Ecto neural progenitor cell (in vitro differentiated cells): ENCODE measurements around the gene ZC3H8.
"Not testable (repeated sequence)": the region's sequence is repeated elsewhere in the genome, so short reads cannot be mapped to it uniquely, and the experiment has no call there.

Experiments used
- DNase-seq: peaks from one replicate; pipeline ENCODE4 v3.0.0-alpha.2; 2018; ENCODE audit warnings: low spot score

ZC3H8 gene

DNA sequence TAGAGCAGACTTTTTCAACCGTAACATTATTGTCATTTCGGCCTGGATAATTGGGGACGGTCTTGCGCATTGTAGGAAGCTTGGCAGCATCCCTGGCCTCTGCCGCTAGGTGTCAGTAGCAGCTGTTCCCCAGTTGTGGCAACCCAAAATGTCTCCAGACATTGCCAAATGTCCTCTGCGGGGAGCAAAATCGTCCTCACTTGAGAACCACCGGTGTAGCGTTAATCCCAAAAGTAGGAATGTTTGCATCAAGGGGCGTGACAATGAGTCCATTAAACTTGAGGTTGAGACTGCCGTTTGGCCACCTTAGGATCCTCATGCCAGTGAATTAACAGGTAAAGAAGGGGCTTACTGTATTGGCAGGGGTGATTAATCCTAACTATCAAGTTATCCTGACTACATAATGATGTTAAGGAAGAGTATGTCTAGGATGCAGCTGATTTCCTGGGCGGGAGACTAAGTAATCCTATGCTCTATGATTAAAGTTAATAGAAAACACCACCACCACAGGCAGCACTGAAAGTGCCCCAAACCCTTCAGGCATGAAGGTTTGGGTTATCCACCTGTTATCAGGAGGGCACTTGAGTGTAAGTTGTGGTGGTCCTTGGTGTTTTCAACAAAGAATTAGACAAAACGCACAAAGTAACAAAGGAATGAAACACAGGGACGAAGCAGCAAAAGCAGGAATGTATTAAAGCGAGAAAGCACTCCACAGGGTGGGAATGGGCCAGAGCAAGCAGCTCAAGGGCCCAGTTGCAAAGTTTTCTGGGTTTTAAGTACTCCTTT lies 4.9 kb upstream of the ZC3H8 start:
- peak; percentile 82 for DNase-seq

- no peak for DNase-seq
Observed at GRCh38 chr2:112257575-112257974, 2.7 kb upstream of the ZC3H8 start.

DNA sequence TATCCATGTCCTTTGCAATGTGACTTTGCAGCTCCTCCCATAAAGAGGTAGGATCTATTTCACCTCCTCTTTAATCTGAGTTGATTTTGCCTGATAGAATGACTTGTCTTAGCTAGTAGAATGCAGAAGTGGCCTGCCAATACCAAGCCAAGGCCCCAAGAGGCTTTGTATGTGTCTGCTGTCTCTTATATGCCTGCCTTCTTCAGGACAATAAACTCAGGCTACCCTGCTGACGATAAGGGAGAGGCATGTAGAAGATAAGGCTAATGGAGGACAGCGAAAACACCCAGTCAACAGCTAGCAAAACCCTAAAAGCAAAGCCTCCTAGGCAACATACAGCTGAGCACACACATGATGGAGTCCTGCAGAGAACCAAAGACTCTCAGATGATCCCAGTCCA lies 1.8 kb upstream of the ZC3H8 start:
- DNase-seq: no peak

DNA sequence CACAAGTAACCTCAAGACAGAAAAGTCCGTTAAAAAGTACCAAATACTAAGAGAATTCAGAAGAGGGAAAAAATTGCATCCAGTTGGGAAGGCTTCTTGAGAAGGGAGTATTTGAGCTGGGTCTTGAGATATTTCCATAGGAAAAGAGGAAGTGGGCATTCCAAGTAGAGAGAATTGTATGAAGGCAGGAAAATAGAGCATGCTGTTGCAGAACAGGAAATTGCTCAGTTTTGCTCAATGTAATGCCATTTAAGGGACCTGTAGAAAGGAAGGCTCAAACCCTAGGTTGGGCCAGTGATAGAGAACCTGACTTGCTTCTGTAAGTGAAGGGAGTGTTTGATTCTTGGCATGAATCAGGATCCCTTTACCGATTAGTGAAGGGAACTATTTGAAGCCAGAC lies 1.0 kb upstream of the ZC3H8 start:
- DNase-seq: no peak

- DNase-seq: no peak
Observed at GRCh38 chr2:112253261-112253815, 1.5 kb downstream of the ZC3H8 start.

DNA sequence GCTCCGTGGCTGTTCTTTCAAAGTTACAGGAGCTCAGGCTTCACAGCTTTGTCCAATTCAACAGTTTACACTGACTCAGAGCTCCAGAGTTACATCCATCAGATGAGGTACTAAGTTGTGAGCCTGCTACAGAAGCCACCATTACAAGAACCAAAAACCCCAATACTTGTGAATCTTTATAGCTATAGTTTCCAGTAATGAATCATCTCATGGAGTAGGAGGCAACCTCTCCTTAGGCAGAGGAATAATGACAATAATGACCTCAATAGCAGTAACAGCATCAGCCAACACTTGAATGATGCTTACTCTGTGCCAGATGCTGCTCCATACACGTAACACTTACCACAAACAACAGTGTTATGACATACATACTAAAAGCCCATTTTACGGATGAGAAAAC lies 3.6 kb downstream of the ZC3H8 start:
- no peak for DNase-seq

- no peak for DNase-seq
Observed at GRCh38 chr2:112244854-112245253, 10.0 kb downstream of the ZC3H8 start.

DNA sequence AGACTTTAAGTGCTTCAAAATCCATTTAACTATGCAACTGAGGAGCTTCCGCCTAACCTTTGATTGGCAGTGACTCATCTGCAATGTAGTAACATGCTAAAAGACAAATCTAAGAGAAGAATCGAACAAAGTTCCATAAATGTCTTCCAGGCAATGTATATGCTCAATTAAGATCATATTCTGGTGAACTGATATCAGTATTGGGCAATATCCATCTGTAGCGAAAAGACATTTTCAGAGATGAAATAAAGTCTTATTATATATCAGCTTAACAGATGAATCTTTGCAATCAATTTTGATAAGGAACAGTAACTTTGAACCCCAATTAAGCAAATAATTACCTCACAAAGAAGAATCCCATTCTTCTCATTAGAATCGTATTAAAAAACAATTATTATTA lies 11.6 kb downstream of the ZC3H8 start:
- no peak for DNase-seq

GRCh38 chr2:112242384-112242783 lies 12.5 kb downstream of the ZC3H8 start:
- DNase-seq: no peak

- DNase-seq: no peak
Observed at GRCh38 chr2:112239862-112240261, 15.0 kb downstream of the ZC3H8 start.

DNA sequence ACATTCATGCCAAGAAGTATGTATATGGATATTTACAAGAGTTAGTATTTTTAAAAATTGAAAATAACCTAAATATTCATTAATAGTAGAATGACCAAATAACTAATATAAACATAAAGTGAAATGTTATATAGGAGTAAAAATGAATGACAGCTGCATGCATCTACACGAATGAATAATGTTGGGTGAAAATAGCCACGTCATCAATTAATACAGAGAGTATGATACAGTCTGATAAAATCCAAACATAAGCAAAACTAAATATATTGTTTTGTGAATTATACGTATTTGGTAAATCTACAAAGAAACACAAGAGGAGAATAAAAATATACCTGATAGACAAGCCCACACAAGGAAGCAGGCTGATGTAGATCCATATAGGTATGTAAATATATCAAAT lies 24.5 kb downstream of the ZC3H8 start:
- no peak for DNase-seq

DNA sequence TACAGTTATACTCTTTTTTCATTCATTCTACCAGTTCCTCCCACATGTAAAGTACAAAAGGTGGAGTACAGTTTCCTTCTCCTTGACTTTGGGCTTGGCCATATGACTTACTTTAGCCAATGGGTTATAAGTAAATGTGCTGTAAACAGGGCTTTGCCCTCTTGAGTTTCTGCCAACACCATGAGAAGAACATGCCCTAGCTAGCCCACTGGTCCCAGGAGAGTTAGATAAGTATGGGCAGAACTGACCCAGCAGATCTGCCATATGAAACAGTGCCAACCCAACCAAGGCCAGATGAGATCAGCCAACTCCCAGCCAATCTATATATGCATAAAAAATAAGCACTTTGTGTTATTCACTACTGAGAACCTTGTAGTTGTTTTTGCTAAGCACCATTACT lies 25.5 kb downstream of the ZC3H8 start:
- DNase-seq: no peak

DNA sequence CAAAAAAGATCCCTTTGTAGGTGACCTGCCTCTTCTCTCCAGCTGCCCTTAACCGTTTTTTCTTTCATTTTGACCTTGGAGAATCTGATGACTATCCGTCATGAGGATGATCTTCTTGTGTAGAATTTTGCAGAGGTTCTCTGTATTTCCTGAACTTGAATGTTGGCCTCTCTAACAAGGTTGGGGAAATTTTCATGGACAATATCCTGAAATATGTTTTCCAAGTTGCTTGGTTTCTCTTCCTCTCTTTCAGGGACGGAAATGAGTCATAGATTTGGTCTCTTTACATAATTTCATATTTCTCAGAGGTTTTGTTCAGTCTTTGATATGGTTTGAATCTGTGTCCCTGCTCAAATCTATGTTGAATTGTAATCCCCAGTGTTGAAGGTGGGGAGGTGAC lies 34.0 kb downstream of the ZC3H8 start:
- DNase-seq: no peak

GRCh38 chr2:112220186-112220585 lies 34.7 kb downstream of the ZC3H8 start:
- DNase-seq: no peak

- no peak for DNase-seq
Observed at GRCh38 chr2:112217854-112218253, 37.0 kb downstream of the ZC3H8 start.

- DNase-seq: no peak
Observed at GRCh38 chr2:112216167-112216566, 38.7 kb downstream of the ZC3H8 start.

DNA sequence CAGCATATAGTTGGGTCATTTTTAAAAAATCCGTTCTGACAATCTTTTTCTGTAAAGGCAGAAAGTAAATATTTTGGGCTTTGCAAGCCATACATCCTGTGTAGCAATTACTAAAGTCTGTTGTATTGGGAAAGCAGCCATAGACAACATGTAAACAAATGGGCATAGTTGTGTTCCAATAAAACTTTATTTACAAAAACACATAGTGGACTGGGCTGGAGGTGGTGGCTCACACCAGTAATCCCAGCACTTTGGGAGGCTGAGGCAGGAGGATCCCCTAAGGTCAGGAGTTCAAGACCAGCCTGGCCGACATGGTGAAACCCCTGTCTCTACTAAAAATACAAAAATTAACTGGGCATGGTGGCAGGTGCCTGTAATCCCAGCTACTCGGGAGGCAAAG lies 46.9 kb downstream of the ZC3H8 start:
- DNase-seq: not testable (repeated sequence)

DNA sequence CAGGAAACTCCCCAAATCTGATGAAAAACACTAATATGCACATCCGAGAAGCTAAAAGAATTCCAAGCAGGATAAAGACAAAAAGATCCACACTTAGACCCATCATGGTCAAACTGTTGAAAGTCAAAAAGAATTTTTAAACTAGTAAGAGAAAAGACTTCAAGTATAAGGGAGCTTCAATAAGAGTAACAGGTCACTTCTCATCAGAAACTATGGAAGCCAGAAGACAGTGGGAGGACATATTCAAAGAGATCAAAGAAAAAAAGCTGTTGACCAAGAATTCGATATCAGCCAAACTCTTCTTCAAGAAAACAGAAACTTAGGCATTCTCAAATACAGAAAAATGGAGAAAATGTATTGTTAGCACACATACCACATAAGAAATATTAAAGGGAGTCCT lies 50.4 kb downstream of the ZC3H8 start:
- no peak for DNase-seq

- DNase-seq: no peak
Observed at GRCh38 chr2:112201696-112202430, 53.0 kb downstream of the ZC3H8 start.

GRCh38 chr2:112199188-112199587 lies 55.7 kb downstream of the ZC3H8 start:
- DNase-seq: no peak

GRCh38 chr2:112198780-112199179 lies 56.1 kb downstream of the ZC3H8 start:
- no peak for DNase-seq

DNA sequence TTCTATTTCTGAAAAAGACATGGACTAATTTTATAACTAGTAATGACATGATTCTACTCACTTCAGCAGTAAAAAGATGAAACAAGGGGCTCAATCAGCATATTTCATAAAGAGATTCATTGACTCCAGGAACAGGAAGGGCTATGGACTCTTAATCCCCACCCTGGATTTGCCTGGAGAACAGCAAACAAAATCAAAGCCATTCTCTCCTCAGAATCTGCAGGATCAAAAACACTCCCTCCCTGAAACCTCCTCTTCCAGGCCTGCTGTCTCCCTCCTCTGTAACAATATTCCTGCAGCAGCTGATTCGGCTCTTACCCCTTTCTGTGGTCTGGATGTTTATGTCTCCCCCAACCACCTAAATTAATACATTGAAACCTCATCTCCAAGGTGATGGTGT lies 57.0 kb downstream of the ZC3H8 start:
- no peak for DNase-seq

GRCh38 chr2:112195950-112196349 lies 58.9 kb downstream of the ZC3H8 start:
- no peak for DNase-seq
